Motor neuron (in vitro differentiated cells): ENCODE results near the gene ARRDC1. TPM values are rescaled to one million over a fixed set of nuclear protein-coding genes. Genes with fewer than 3 reads are reported as not detected.

Experiments
- ATAC-seq, 8 experiments: fragments of 200-7000 bp; cut with Tn5 transposase; replicated peaks in 6 of 8; 2 replicates each; pipeline ENCODE4 v1.8.0; 2021; ENCODE audit warnings: mild to moderate bottlenecking in 8 of 8, moderate library complexity in 8 of 8
- H3K27ac ChIP-seq, 2 donors: fragments of 250-450 bp; sonication (Bioruptor Pico); 2 replicates each; pipeline ENCODE4 v1.9.0; 2021; ENCODE audit warnings: antibody characterized with exemption in 2 of 2, mild to moderate bottlenecking in 2 of 2, moderate library complexity in 1 of 2
- H3K4me1 ChIP-seq, 2 donors: fragments of 250-450 bp; sonication (Bioruptor Pico); replicated peaks in 1 of 2; 2 replicates each; pipeline ENCODE4 v1.6.1; 2021; ENCODE audit warnings: antibody characterized with exemption in 2 of 2, mild to moderate bottlenecking in 2 of 2, moderate library complexity in 1 of 2
- H3K4me3 ChIP-seq, 5 donors: fragments of 250-450 bp; sonication (Bioruptor Pico); 2 replicates each; pipeline ENCODE4 v1.9.0; 2021; ENCODE audit warnings: antibody characterized with exemption in 5 of 5, mild to moderate bottlenecking in 5 of 5, moderate library complexity in 4 of 5
- WGBS, 10 experiments: fragments of 450-650 bp; shearing (Covaris generic); methylation state at CpG; one replicate each; pipeline ENCODE4 v1.0.0; 2022; 5-methylcytosine and 5-hydroxymethylcytosine counted together
- in situ Hi-C, 9 experiments: fragments of 400-800 bp; cut with MboI; loops; one replicate each; pipeline ENCODE4 v1.15.0; 2021; ENCODE audit warnings: low sequenced_read_pairs in 9 of 9, low pct_unique_long_range_greater_than_20kb in 2 of 9; ENCODE audit not compliant: unreplicated experiment in 9 of 9
- total RNA-seq, 8 experiments: library from RNA; unstranded; fragments of 300-600 nt; gene quantifications; 2 replicates each; pipeline versions ENCODE4 v1.2.3 to v1.2.4, GENCODE V29; 2022

ARRDC1 gene
- total RNA-seq, 8 experiments from 2014 or later, result 9.4 to 30.2 (median 14.7) TPM

- peaks cover 16 to 17% of the 10 kb centered on the region in 2 donors for H3K4me1 ChIP-seq
- no peak overlapping the region for H3K27ac ChIP-seq
- ATAC-seq, result peak in 3 of 8 experiments; percentile 0 to 2 (median 1)
- in situ Hi-C loops, result no loop called here
- 0 to 70% (median 20%) methylated on average over 1 to 12 of the region's 13 CpGs; no CpG with 5 or more reads in 5 of the 10 experiments for WGBS, 10 experiments
- peak overlapping the region; percentile 41 to 78 (median 55) for H3K4me3 ChIP-seq
Observed at GRCh38 chr9:137606734-137607138, 1.2 kb downstream of the ARRDC1 start.

- in situ Hi-C loops, result no loop called here
- peak in 5 of 8 experiments; percentile 9 to 42 (median 24) for ATAC-seq
- no peak overlapping the region for H3K27ac ChIP-seq
- H3K4me3 ChIP-seq, result peak overlapping the region; percentile 7 to 78 (median 55)
- peaks cover 16 to 17% of the 10 kb centered on the region in 2 donors for H3K4me1 ChIP-seq
- WGBS, 10 experiments, result 10 to 100% (median 50%) methylated on average over 1 to 9 of the region's 17 CpGs; no CpG with 5 or more reads in 4 of the 10 experiments
Observed at GRCh38 chr9:137607141-137607857, 1.8 kb downstream of the ARRDC1 start.

GRCh38 chr9:137610944-137611343, 5.5 kb downstream of the ARRDC1 start:
- no peak for ATAC-seq
- Histone ChIP-seq H3K4me3 (no peak overlapping the region), H3K27ac (no peak overlapping the region), H3K4me1 (peaks cover 16 to 17% of the 10 kb centered on the region in 2 donors)
- WGBS, 10 experiments, result 50 to 79% (median 60%) methylated on average over 1 to 4 of the region's 6 CpGs; no CpG with 5 or more reads in 6 of the 10 experiments
- in situ Hi-C loops, result no loop called here

GRCh38 chr9:137611623-137612609, 6.4 kb downstream of the ARRDC1 start:
- peak in 7 of 8 experiments; percentile 5 to 94 (median 33) for ATAC-seq
- Histone ChIP-seq H3K27ac (no peak overlapping the region), H3K4me1 (peaks cover 12% of the 10 kb centered on the region in 2 donors), H3K4me3 (no peak overlapping the region)
- 0 to 93% (median 87%) methylated on average over 2 to 6 of the region's 21 CpGs; no CpG with 5 or more reads in 5 of the 10 experiments for WGBS, 10 experiments
- in situ Hi-C loops, result no loop called here

GRCh38 chr9:137612741-137613142, 7.3 kb downstream of the ARRDC1 start:
- in situ Hi-C loops, result no loop called here
- Histone ChIP-seq H3K4me1 (peaks cover 9 to 10% of the 10 kb centered on the region in 2 donors), H3K27ac (no peak overlapping the region), H3K4me3 (no peak overlapping the region)
- WGBS, 10 experiments, result 67 to 80% methylated on average over 1 to 4 of the region's 8 CpGs; no CpG with 5 or more reads in 8 of the 10 experiments
- ATAC-seq, result peak in 1 of 8 experiments; percentile 2

GRCh38 chr9:137613259-137613658, 7.8 kb downstream of the ARRDC1 start:
- peak in 1 of 8 experiments; percentile 3 for ATAC-seq
- Histone ChIP-seq H3K4me1 (peaks cover 6 to 8% of the 10 kb centered on the region in 2 donors), H3K27ac (no peak overlapping the region), H3K4me3 (no peak overlapping the region)
- no CpG with 5 or more reads among the region's 5 CpGs for WGBS, 10 experiments
- in situ Hi-C loops, result no loop called here

- H3K4me1 ChIP-seq, result peaks cover 6 to 8% of the 10 kb centered on the region in 2 donors
- no peak overlapping the region for H3K27ac ChIP-seq
- in situ Hi-C loops, result no loop called here
- 90 to 100% (median 100%) methylated on average over 1 to 2 of the region's 27 CpGs; no CpG with 5 or more reads in 7 of the 10 experiments for WGBS, 10 experiments
- no peak for ATAC-seq
- H3K4me3 ChIP-seq, result no peak overlapping the region
Observed at GRCh38 chr9:137613738-137614523, 8.4 kb downstream of the ARRDC1 start.

- ATAC-seq, result no peak
- WGBS, 10 experiments, result 90 to 100% (median 92%) methylated on average over 2 to 9 of the region's 25 CpGs; no CpG with 5 or more reads in 7 of the 10 experiments
- Histone ChIP-seq H3K4me1 (peaks cover 6 to 8% of the 10 kb centered on the region in 2 donors), H3K27ac (no peak overlapping the region), H3K4me3 (no peak overlapping the region)
- in situ Hi-C loops, result no loop called here
Observed at GRCh38 chr9:137614631-137615386, 9.3 kb downstream of the ARRDC1 start.

- Histone ChIP-seq H3K4me3 (no peak overlapping the region), H3K4me1 (peaks cover 8 to 14% of the 10 kb centered on the region in 2 donors), H3K27ac (no peak overlapping the region)
- in situ Hi-C loops, result no loop called here
- no peak for ATAC-seq
- WGBS, 10 experiments, result 80 to 100% methylated on average over 2 of the region's 19 CpGs; no CpG with 5 or more reads in 8 of the 10 experiments
Observed at GRCh38 chr9:137615387-137615871, 9.9 kb downstream of the ARRDC1 start.

- Histone ChIP-seq H3K4me1 (peaks cover 20 to 26% of the 10 kb centered on the region in 2 donors), H3K4me3 (peak within 1 kb of the TSS; percentile 60 to 99 (median 81)), H3K27ac (peak within 1 kb of the TSS; percentile 80 to 93)
- WGBS, 10 experiments, result 0 to 20% (median 5%) methylated on average over 1 to 3 of the region's 94 CpGs; no CpG with 5 or more reads in 6 of the 10 experiments
- ATAC-seq, result peak; percentile 64 to 85 (median 78)
- in situ Hi-C loops, result no loop called here
Observed at GRCh38 chr9:137618105-137619067, 12.9 kb downstream of the ARRDC1 start, which contains the start of gene EHMT1. Gene EHMT1 (plus strand): TSS chr9:137619005. CDS start chr9:137619029, 24 bp downstream.
